Stimulated activated naive CD4-positive, alpha-beta T cell treated with Interleukin-2 at 50 U/mL for 16 hours (primary cell): Measurements from ENCODE around the gene TUBA4B.
"Not testable (repeated sequence)": the region's sequence is repeated elsewhere in the genome, so short reads cannot be mapped to it uniquely, and the experiment has no call there.

Experiments used
- DNase-seq: peaks from one replicate; lab custom pipeline; 2025; lab: John Stamatoyannopoulos, UW

The TUBA4B gene

GRCh38 chr2:219291910-219292490, 39.0 kb downstream of the TUBA4B start:
- DNase-seq: no peak

DNA sequence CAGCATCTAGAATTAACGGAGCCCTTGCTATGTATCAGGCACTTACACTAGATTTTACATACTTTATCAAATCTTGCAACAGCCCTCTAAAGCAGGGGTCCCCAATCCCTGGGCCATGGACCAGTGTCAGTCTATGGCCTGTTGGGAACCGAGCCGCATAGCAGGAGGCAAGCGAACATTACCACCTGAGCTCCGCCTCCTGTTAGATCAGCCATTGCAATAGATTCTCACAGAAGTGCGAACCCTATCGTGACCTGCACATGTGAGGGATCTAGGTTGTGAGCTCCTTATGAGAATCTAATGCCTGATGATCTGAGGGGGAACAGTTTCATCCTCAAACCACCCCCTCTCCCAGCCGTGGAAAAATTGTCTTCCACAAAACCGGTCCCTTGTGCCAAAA, 39.6 kb downstream of the TUBA4B start:
- no peak for DNase-seq

- DNase-seq: no peak
These were observed 40.7 kb downstream of the TUBA4B start for GRCh38 chr2:219293736-219294231.

DNA sequence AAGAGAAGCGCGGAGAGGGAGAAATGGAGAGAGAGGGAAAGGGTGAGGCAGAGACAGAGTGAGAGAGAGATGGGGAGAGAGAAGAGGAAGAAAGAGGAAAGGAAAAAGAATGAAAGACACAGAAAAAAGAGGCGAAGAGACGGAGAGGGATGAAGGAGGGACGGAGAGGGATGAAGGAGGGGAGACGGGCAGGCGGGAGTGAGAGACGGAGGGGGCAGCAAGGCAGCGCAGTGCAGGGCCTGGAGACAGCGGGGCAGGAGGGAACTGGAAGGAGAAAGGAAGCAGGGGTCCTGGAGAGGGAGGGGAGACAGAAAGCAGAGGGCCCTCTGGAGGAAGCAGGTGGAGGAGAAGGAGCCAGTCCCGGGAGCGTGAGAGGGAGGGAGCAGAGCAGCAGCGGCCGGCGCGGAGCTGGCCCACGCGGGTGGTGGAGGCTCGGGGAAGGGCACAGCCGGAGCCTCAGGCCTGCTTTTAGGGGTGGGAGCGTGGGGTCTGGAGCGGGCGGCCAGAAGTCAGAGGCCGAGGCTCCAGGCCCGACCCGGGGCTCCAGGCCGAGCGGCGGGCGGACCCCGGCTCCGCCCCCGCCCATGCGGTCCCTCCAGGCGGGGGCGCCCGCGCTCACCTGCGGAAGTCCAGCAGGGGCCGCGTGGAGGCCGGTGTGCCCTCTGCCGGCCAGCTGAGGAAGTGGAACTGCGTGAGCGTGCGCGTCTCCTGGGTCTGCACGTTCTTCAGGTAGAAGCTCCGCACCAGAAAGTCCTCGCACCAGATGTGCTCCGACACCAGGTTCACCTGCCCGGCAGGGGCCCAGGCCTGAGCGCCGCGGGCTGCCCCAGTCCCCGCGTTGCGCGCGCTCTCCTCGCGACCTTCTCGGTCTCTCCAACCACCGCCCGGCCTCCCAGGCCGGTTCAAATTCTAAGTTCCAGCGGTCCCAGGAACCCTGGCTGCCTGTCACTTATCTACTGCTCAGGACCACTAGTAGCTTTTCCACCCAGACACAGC, 41.6 kb downstream of the TUBA4B start:
- DNase-seq: peak; percentile 83

DNA sequence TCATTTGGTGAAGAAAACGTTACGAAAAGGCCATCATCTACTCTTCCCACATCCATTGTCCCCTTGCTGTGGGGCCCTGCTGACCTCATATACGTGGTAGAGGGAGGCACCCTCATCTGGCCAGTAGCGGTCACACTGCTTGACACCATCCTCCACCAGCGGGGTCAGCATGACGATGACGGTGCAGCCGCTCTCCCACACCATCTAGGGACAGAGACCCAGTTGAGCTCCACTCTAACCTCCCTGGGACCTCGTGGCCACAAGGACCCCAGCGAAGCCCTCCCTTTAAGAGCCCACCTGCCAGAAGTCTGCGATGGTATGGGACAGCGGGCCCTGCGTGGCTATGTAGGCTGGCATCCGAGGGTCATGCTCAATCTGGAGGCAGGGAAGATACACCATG, 43.1 kb downstream of the TUBA4B start:
- no peak for DNase-seq

GRCh38 chr2:219296631-219297391, 43.8 kb downstream of the TUBA4B start:
- no peak for DNase-seq

DNA sequence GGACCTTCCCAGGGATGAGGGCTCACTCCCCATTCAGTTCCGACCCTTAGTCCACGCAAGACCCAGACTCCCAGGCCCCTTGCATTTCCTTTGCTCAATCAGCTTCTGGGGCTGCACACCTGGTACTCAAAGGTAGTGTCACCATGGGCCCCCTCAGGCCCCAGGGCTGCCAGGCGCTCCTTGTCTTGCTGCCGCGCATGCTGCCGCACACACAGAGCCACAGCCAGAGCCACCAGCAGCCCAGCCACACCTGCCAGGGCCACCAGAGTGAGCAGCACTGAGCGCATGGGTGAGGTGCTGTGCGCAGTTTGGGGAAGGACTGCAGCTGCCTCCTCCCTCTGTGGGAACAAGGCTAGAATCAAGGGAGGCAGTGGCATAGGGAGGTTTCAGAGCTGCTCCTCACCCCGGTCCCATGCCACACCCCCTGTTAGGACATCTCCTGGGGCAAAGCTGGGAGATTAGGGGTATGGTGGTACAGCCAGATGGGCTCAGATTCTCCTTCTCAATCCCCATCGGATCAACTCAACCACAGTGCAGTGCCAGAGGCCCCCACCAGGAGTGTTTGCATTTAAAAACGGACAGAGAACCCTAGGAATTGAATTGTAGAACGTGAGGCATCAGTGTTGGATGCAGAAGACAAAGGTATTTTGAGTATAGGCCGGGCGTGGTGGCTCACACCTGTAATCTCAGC, 44.9 kb downstream of the TUBA4B start:
- no peak for DNase-seq

GRCh38 chr2:219298759-219299371, 45.8 kb downstream of the TUBA4B start:
- peak; percentile 86 for DNase-seq

- DNase-seq: no peak
These were observed 46.3 kb downstream of the TUBA4B start for GRCh38 chr2:219299372-219299760.

DNA sequence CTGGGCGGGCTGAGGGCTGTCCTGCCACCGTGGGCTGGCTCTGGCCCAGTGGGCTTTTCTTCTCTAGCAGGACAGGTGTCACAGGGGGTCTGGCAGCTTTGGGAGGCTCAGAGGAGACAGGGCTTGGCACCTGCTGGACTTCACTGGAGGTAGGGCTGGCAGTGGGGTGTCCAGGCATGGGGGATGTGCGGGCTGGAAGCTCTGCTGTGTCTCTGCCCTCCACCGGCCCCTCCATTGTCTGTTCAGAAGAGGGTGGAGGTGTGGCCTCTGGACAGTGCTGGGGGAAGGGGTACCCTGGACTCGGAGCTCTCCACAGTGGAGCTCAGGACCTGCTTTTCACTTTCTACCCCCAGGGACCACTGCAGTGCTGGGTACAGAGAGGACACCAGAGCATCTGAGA, 47.0 kb downstream of the TUBA4B start:
- DNase-seq: no peak

DNA sequence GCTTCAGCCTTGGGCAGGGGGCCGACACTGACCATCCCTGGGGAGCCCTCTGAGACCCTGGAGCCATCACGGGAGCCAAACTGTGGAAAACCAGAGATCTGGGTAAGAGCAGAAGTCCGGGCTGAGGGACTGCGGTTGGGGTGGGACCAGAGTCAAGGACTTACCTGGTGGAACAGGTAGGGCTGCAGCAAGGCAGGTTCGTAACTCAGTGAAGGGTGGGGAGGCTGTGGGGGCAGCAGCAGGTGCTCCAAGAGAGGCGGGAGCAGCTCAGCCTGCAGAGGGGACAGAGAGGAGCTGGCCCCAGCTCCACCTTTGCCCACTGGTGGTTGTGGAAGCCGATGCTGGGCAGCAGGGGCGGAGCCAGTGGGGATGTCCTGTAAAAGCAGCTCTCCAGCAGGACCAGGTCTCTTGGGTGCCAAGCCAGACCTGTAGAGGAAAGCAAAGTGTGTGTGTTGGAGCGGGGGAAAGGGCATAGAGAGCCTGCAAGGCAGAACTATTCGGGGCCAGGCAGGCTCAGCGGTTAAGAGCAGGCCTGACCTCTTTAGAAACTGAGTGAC, 49.4 kb downstream of the TUBA4B start:
- no peak for DNase-seq

GRCh38 chr2:219304223-219304622, 51.2 kb downstream of the TUBA4B start:
- no peak for DNase-seq

GRCh38 chr2:219306047-219306446, 53.0 kb downstream of the TUBA4B start:
- no peak for DNase-seq

- peak; percentile 53 for DNase-seq
These were observed 55.4 kb downstream of the TUBA4B start for GRCh38 chr2:219308142-219309101.

DNA sequence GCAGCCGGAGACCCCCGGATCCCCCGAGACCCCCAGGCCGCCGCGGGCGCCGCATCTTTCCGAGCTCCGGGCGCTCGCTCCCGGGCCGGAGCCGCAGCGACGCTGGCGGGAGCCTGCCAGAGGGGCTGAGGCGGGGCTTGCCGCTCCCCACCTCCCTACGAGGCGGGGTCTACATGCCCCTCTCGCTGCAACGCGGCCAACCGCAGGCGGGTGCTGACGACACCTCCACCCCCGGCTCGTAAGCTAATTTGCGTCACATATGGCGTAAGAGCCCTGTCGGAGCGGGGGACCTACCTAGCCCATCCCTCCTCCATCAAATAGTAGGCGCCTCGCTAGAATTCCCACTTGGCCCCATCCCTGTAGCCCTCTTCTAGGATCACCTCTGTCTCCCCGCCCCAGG, 56.2 kb downstream of the TUBA4B start, which contains the start of gene PTPRN:
TSS of gene PTPRN (minus strand) at position 124 of the 400 bp plus-strand sequence. CDS start at position 55, 69 bp downstream.
- no peak for DNase-seq

DNA sequence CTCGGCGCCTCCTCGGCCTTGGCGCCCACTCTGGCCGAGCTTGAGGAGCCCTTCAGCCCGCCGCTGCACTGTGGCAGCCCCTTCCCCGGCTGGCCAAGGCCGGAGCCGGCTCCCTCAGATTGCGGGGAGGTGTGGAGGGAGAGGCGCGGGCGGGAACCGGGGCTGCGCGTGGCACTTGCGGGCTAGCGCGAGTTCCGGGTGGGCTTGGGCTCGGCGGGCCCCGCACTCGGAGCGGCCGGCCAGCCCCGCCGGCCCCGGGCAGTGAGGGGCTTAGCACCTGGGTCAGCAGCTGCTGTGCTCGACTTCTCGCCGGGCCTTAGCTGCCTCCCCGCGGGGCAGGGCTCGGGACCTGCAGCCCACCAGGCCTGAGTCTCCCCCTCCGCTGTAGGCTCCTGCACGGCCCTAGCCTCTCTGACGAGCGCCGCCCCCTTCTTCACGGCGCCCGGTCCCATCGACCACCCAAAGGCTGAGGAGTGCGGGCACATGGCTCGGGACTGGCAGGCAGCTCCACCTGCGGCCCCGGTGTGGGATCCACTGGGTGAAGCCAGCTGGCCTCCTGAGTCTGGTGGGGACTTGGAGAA, 59.7 kb downstream of the TUBA4B start:
- DNase-seq: not testable (repeated sequence)

DNA sequence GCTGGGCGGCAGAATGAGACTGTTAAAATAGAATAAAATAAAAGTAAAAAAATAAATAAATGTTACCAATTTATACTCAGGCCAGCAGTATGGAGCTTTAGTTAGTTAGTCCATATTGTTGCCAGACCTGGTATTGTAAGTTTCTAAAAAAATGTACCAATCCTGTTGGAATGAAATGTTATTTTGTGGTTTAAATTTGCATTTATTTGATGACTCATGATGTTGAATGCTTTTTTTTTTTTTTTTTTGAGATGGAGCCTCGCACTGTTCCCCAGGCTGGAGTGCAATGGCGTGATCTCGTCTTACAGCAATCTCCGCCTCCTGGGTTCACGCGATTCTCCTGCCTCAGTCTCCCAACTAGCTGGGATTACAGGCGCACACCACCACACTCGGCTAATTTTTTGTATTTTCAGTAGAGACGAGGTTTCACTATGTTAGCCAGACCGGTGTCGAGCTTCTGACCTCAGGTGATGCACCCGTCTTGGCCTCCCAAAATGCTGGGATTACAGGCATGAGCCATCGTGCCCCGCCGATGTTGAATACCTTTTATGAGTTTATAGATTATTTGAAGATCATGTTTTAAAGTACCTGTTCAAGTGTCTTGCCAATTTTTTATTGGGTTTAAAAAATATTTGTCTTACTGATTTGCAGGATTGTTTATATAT, 61.9 kb downstream of the TUBA4B start:
- DNase-seq: no peak
